Measurements from ENCODE around the gene GSTT4.
"Not testable (repeated sequence)": the region's sequence is repeated elsewhere in the genome, so short reads cannot be mapped to it uniquely, and the experiment has no call there.

GSTT4 gene

GRCh38 chr22:24005201-24005600, at the start of gene GSTT4:
TSS of gene GSTT4 (minus strand) at chr22:24005453. CDS start at chr22:24005356, 97 bp downstream.
- no peak for DNase-seq

- DNase-seq = no peak
Measured at GRCh38 chr22:24054356-24054755, 49.1 kb upstream of the GSTT4 start.

- no peak for DNase-seq
Measured at GRCh38 chr22:24053481-24054226, 48.4 kb upstream of the GSTT4 start.

- no peak for DNase-seq
Measured at GRCh38 chr22:24051568-24051967, 46.3 kb upstream of the GSTT4 start.

GRCh38 chr22:24051028-24051427, 45.8 kb upstream of the GSTT4 start:
- DNase-seq = no peak

GRCh38 chr22:24049978-24050377, 44.7 kb upstream of the GSTT4 start:
- DNase-seq = no peak

- no peak for DNase-seq
Measured at GRCh38 chr22:24049211-24049610, 44.0 kb upstream of the GSTT4 start.

GRCh38 chr22:24046024-24046423, 40.8 kb upstream of the GSTT4 start:
- DNase-seq = no peak

- no peak for DNase-seq
Measured at GRCh38 chr22:24043958-24044357, 38.7 kb upstream of the GSTT4 start.

- DNase-seq = not testable (repeated sequence)
Measured at GRCh38 chr22:24043465-24043864, 38.2 kb upstream of the GSTT4 start.

GRCh38 chr22:24040946-24041345, 35.7 kb upstream of the GSTT4 start:
- no peak for DNase-seq

- DNase-seq = no peak
Measured at GRCh38 chr22:24039046-24039445, 33.8 kb upstream of the GSTT4 start.

- DNase-seq = no peak
Measured at GRCh38 chr22:24037851-24038765, 32.9 kb upstream of the GSTT4 start.

- no peak for DNase-seq
Measured at GRCh38 chr22:24035296-24035695, 30.0 kb upstream of the GSTT4 start.

- no peak for DNase-seq
Measured at GRCh38 chr22:24033731-24034130, 28.5 kb upstream of the GSTT4 start.

- DNase-seq = no peak
Measured at GRCh38 chr22:24030186-24030702, 25.0 kb upstream of the GSTT4 start.

GRCh38 chr22:24029304-24029703, 24.1 kb upstream of the GSTT4 start:
- no peak for DNase-seq

GRCh38 chr22:24028533-24028932, 23.3 kb upstream of the GSTT4 start:
- no peak for DNase-seq

GRCh38 chr22:24027991-24028390, 22.7 kb upstream of the GSTT4 start:
- no peak for DNase-seq

- no peak for DNase-seq
Measured at GRCh38 chr22:24027389-24027975, 22.2 kb upstream of the GSTT4 start.

GRCh38 chr22:24026733-24027132, 21.5 kb upstream of the GSTT4 start:
- no peak for DNase-seq

GRCh38 chr22:24026056-24026455, 20.8 kb upstream of the GSTT4 start:
- DNase-seq = no peak

GRCh38 chr22:24025475-24025874, 20.2 kb upstream of the GSTT4 start:
- no peak for DNase-seq

Data from retina (tissue), 1 donor.